GM23338 (cell line): Measurements from ENCODE around the gene TXNDC15. TPM values are rescaled to one million over a fixed set of nuclear protein-coding genes. Genes with fewer than 3 reads are reported as not detected.

Experiments used
- ATAC-seq: fragments of 200-7000 bp; cut with Tn5 transposase; 3 replicates; pipeline ENCODE4 v1.9.1; 2020
- DNase-seq: peaks from one replicate; pipeline ENCODE4 v3.0.0-alpha.2; 2015; ENCODE audit warnings: low spot score
- H2AFZ ChIP-seq: fragments of 200-600 bp; sonication (generic); 2 replicates; pipeline ENCODE4 v1.8.0; 2016; ENCODE audit warnings: antibody characterized with exemption, mild to moderate bottlenecking, moderate library complexity
- H3F3A ChIP-seq: fragments of 200-600 bp; sonication (generic); replicated peaks from 2 replicates; pipeline ENCODE4 v1.8.0; 2017; ENCODE audit warnings: antibody characterized with exemption, mixed run types, low read depth
- H3K27ac ChIP-seq: fragments of 200-600 bp; sonication (generic); 2 replicates; pipeline ENCODE4 v1.6.1; 2016; ENCODE audit warnings: low read depth
- H3K27me3 ChIP-seq: fragments of 200-600 bp; sonication (generic); 2 replicates; pipeline ENCODE4 v1.8.0; 2016; ENCODE audit warnings: mild to moderate bottlenecking, mixed run types, moderate library complexity; ENCODE audit not compliant: insufficient read depth
- H3K36me3 ChIP-seq: fragments of 200-600 bp; sonication (generic); 2 replicates; pipeline ENCODE4 v1.8.0; 2016; ENCODE audit warnings: mild to moderate bottlenecking; ENCODE audit not compliant: insufficient read depth
- H3K4me1 ChIP-seq: fragments of 200-600 bp; sonication (generic); 2 replicates; pipeline ENCODE4 v1.8.0; 2016; ENCODE audit warnings: mild to moderate bottlenecking, moderate library complexity; ENCODE audit not compliant: insufficient read depth
- H3K4me2 ChIP-seq: fragments of 200-600 bp; sonication (generic); 2 replicates; pipeline ENCODE4 v1.7.1; 2017; ENCODE audit warnings: mixed run types
- H3K4me3 ChIP-seq: fragments of 200-600 bp; sonication (generic); 2 replicates; pipeline ENCODE4 v1.6.1; 2016; ENCODE audit warnings: mixed run types
- H3K79me2 ChIP-seq: fragments of 200-600 bp; sonication (generic); replicated peaks from 2 replicates; pipeline ENCODE4 v1.8.0; 2017; ENCODE audit warnings: mild to moderate bottlenecking; ENCODE audit not compliant: insufficient read depth
- H3K9me2 ChIP-seq: fragments of 200-600 bp; sonication (generic); 2 replicates; pipeline ENCODE4 v1.8.0; 2017; ENCODE audit not compliant: insufficient read depth
- H4K20me1 ChIP-seq: fragments of 200-600 bp; sonication (generic); replicated peaks from 2 replicates; pipeline ENCODE4 v1.8.0; 2017; ENCODE audit warnings: mild to moderate bottlenecking; ENCODE audit not compliant: insufficient read depth
- H3K27ac Mint-ChIP-seq: 2 replicates; pipeline ENCODE4 v1.8.0; 2020; ENCODE audit warnings: inconsistent platforms, mild to moderate bottlenecking, moderate library complexity, mixed read lengths
- H3K27me3 Mint-ChIP-seq: 3 replicates; pipeline ENCODE4 v1.8.0; 2022; ENCODE audit warnings: low read depth, mild to moderate bottlenecking, moderate library complexity, mixed read lengths, inconsistent platforms; ENCODE audit not compliant: insufficient read depth, poor library complexity
- H3K36me3 Mint-ChIP-seq: 3 replicates; pipeline ENCODE4 v1.8.0; 2021; ENCODE audit warnings: low read depth, mild to moderate bottlenecking, inconsistent platforms, moderate library complexity, mixed read lengths
- H3K4me1 Mint-ChIP-seq: 3 replicates; pipeline ENCODE4 v1.8.0; 2020; ENCODE audit warnings: mild to moderate bottlenecking, inconsistent platforms, mixed read lengths
- H3K4me3 Mint-ChIP-seq: 3 replicates; pipeline ENCODE4 v1.8.0; 2021; ENCODE audit warnings: moderate library complexity, mild to moderate bottlenecking, inconsistent platforms, mixed read lengths
- H3K9me3 Mint-ChIP-seq: 3 replicates; pipeline ENCODE4 v1.8.0; 2020; ENCODE audit warnings: moderate library complexity, mild to moderate bottlenecking, inconsistent platforms, mixed read lengths
- CREB1 ChIP-seq: fragments of 250-450 bp; sonication (Bioruptor Pico); IDR thresholded peaks from 2 replicates; pipeline ENCODE4 v1.5.0; 2020; ENCODE audit warnings: low read depth, mild to moderate bottlenecking, moderate library complexity
- CTCF ChIP-seq, 2 experiments: fragments of 200-600 bp in 1 of 2; sonication (generic) in 1 of 2; conservative IDR thresholded peaks; 2 replicates each; pipeline versions ENCODE4 v1.5.1 to v1.6.1; 2016 to 2017; ENCODE audit warnings: antibody characterized with exemption in 2 of 2, low read depth in 2 of 2, mild to moderate bottlenecking in 2 of 2, moderate library complexity in 1 of 2
- EZH2 ChIP-seq: fragments of 200-600 bp; sonication (generic); IDR thresholded peaks from one replicate; pipeline ENCODE4 v1.8.0; 2017; ENCODE audit warnings: antibody characterized with exemption, mild to moderate bottlenecking, low read depth; ENCODE audit not compliant: unreplicated experiment
- EZH2phosphoT487 ChIP-seq: fragments of 200-600 bp; sonication (generic); IDR thresholded peaks from one replicate; pipeline ENCODE4 v1.8.1; 2018; ENCODE audit warnings: antibody characterized with exemption; ENCODE audit not compliant: unreplicated experiment
- JUNB ChIP-seq: IDR thresholded peaks from one replicate; pipeline ENCODE4 v1.6.1; 2016; ENCODE audit warnings: antibody characterized with exemption; ENCODE audit not compliant: unreplicated experiment
- NANOG ChIP-seq: IDR thresholded peaks from 2 replicates; pipeline ENCODE4 v1.6.1; 2016; ENCODE audit warnings: antibody characterized with exemption, borderline replicate concordance
- POLR2AphosphoS5 ChIP-seq: IDR thresholded peaks from 2 replicates; pipeline ENCODE4 v1.6.1; 2016; ENCODE audit warnings: antibody characterized with exemption, low read depth
- REST ChIP-seq: IDR thresholded peaks from one replicate; pipeline ENCODE4 v1.6.1; 2018; ENCODE audit warnings: antibody characterized with exemption; ENCODE audit not compliant: unreplicated experiment
- STAT1 ChIP-seq: IDR thresholded peaks from one replicate; pipeline ENCODE4 v1.6.1; 2016; ENCODE audit warnings: antibody characterized with exemption; ENCODE audit not compliant: unreplicated experiment
- ZNF114 ChIP-seq: fragments of 250-450 bp; sonication (Bioruptor Pico); IDR thresholded peaks from 2 replicates; pipeline ENCODE4 v1.5.0; 2020; ENCODE audit warnings: mild to moderate bottlenecking, moderate library complexity
- ZNF331 ChIP-seq: fragments of 250-450 bp; sonication (Bioruptor Pico); IDR thresholded peaks from 2 replicates; pipeline ENCODE4 v1.5.0; 2020; ENCODE audit warnings: low read depth, mild to moderate bottlenecking, moderate library complexity
- ZNF462 ChIP-seq: fragments of 250-450 bp; sonication (Bioruptor Pico); IDR thresholded peaks from 2 replicates; pipeline ENCODE4 v1.5.0; 2020; ENCODE audit warnings: mild to moderate bottlenecking, moderate library complexity
- polyA plus RNA-seq: library from polyadenylated mRNA; unstranded; fragments of >200 nt; fragmentation: Nextera tagmentation; extraction: Ambion mirVana; gene quantifications from 2 replicates; pipeline ENCODE4 v1.2.1, GENCODE V29; 2016
- total RNA-seq: library from RNA; depleted of rRNA; stranded (reverse); fragments of >200 nt; shearing (Covaris generic); gene quantifications from 2 replicates; pipeline ENCODE4 v1.2.3, GENCODE V29; 2014
- TF ChIP-seq, protein P1 (sequence below): IDR thresholded peaks from 2 replicates; pipeline ENCODE4 v1.6.1; 2016; ENCODE audit warnings: antibody characterized with exemption

The TXNDC15 gene
- total and polyA plus RNA-seq, 2 experiments from 2014 or later, result 24.4 to 28.5 TPM

- TF ChIP-seq JUNB, result no peak
- TF ChIP-seq REST, result no peak
- TF ChIP-seq ZNF331 (CRISPR knock-in tag), result no peak
- TF ChIP-seq STAT1, result no peak
- TF ChIP-seq POLR2AphosphoS5, result no peak
- TF ChIP-seq, protein P1, sequence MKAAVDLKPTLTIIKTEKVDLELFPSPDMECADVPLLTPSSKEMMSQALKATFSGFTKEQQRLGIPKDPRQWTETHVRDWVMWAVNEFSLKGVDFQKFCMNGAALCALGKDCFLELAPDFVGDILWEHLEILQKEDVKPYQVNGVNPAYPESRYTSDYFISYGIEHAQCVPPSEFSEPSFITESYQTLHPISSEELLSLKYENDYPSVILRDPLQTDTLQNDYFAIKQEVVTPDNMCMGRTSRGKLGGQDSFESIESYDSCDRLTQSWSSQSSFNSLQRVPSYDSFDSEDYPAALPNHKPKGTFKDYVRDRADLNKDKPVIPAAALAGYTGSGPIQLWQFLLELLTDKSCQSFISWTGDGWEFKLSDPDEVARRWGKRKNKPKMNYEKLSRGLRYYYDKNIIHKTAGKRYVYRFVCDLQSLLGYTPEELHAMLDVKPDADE, result no peak
- no peak for TF ChIP-seq EZH2
- TF ChIP-seq EZH2phosphoT487, result no peak
- no peak for TF ChIP-seq NANOG
- no peak for TF ChIP-seq ZNF114 (CRISPR knock-in tag)
- TF ChIP-seq ZNF462 (CRISPR knock-in tag), result no peak
- no peak for TF ChIP-seq CREB1 (CRISPR knock-in tag)
- no peak for TF ChIP-seq CTCF (conservative IDR thresholded peaks at IDR 0.05; ENCODE audit: low read depth in 2 of 2)
- Mint-ChIP-seq H3K36me3 (peaks cover 6% of the 10 kb centered on the region; the same call in 2 of the 3 replicates), H3K4me1 (peaks cover 2% of the 10 kb centered on the region; the same call in 2 of the 3 replicates), H3K9me3 (no peaks in the 10 kb centered on the region), H3K27ac (no peak overlapping the region), H3K27me3 (peaks cover 1% of the 10 kb centered on the region), H3K4me3 (no peak overlapping the region)
- Histone ChIP-seq H3K27ac (no peak overlapping the region), H3K9me2 (no peaks in the 10 kb centered on the region), H3K4me2 (no peak overlapping the region), H3K36me3 (no peaks in the 10 kb centered on the region), H3K4me3 (no peak overlapping the region), H3K79me2 (no peaks in the 10 kb centered on the region), H3K4me1 (no peaks in the 10 kb centered on the region), H2AFZ (no peak overlapping the region), H3F3A (no peaks in the 10 kb centered on the region), H3K27me3 (no peaks in the 10 kb centered on the region), H4K20me1 (no peaks in the 10 kb centered on the region)
- DNase-seq, result no peak
- no peak for ATAC-seq
Observed at GRCh38 chr5:134944630-134945029, 70.5 kb downstream of the TXNDC15 start.
